ENCODE results near the gene SNRNP40. TPM values are rescaled to one million over a fixed set of nuclear protein-coding genes. Genes with fewer than 3 reads are reported as not detected.

Gene SNRNP40
- 51.2 and 58.9 TPM in 2 replicates for total RNA-seq

GRCh38 chr1:31296486-31297276 lies at the start of gene SNRNP40, which contains the start of gene ZCCHC17:
Gene SNRNP40, minus strand, starts transcription at chr1:31296788. Its CDS starts 37 bp downstream, at chr1:31296751.
Gene ZCCHC17, plus strand, starts transcription at chr1:31297032. Its CDS starts 13,067 bp downstream, at chr1:31310099.

GRCh38 chr1:31239653-31240241 lies 56.8 kb downstream of the SNRNP40 start, which contains the start of gene NKAIN1:
Gene NKAIN1, minus strand, starts transcription at chr1:31239887. Its CDS starts 340 bp downstream, at chr1:31239547.

Other genes with a start within 250 kb of the SNRNP40 start
- 39.7 and 75.2 TPM in 2 replicates for gene PUM1, start 231.1 kb downstream of the SNRNP40 start, total RNA-seq
- gene NKAIN1, start 56.9 kb downstream of the SNRNP40 start, total RNA-seq = 0.35 and 0.43 TPM in 2 replicates
- 24.2 and 31.9 TPM in 2 replicates for gene ZCCHC17, start 244 bp upstream of the SNRNP40 start, total RNA-seq
- 135 and 247 TPM in 2 replicates for gene FABP3, start 76.3 kb upstream of the SNRNP40 start, total RNA-seq
- gene SERINC2, start 116.4 kb upstream of the SNRNP40 start, total RNA-seq = 13.0 and 20.5 TPM in 2 replicates